BJ (cell line): ENCODE results near the gene APBA2. TPM values are rescaled to one million over a fixed set of nuclear protein-coding genes. Genes with fewer than 3 reads are reported as not detected.

Experiments
- CTCF ChIA-PET: fragments of 350-600 bp; formaldehyde crosslinking; extraction: SDS; loops from one replicate; lab custom pipeline; 2021; ENCODE audit warnings: antibody characterized with exemption, inconsistent platforms; lab: Yijun Ruan, JAX
- POLR2A ChIA-PET: fragments of 300-600 bp; sonication (Branson Sonifier 250); formaldehyde crosslinking; extraction: SDS; loops from one replicate; lab custom pipeline; 2021; ENCODE audit warnings: antibody characterized with exemption; lab: Charles Lee
- DNase-seq: peaks from one replicate; pipeline ENCODE4 v3.0.0-alpha.2; 2011; ENCODE audit warnings: low read depth
- H3K27me3 ChIP-seq: 2 replicates; pipeline ENCODE4 v1.6.0; 2011; ENCODE audit warnings: low read length; ENCODE audit not compliant: control insufficient read depth, insufficient read depth
- H3K36me3 ChIP-seq: 2 replicates; pipeline ENCODE4 v1.5.1; 2011; ENCODE audit warnings: low read length; ENCODE audit not compliant: control insufficient read depth, insufficient read depth
- H3K4me3 ChIP-seq: 2 replicates; pipeline ENCODE4 v1.5.1; 2011; ENCODE audit warnings: low read depth, mild to moderate bottlenecking, control low read depth, low read length
- polyA plus RNA-seq: library from polyadenylated mRNA; depleted of rRNA; stranded (reverse); fragments of >200 nt; gene quantifications from 2 replicates; pipeline ENCODE4 v1.2.3, GENCODE V29; 2011
- TF ChIP-seq, protein P1 (sequence below): IDR thresholded peaks from 2 replicates; pipeline ENCODE4 v1.5.1; 2011; ENCODE audit warnings: low read depth, mild to moderate bottlenecking, control low read depth, inconsistent platforms, low read length, moderate library complexity; ENCODE audit not compliant: insufficient read depth

Gene APBA2
- polyA plus RNA-seq, 1 experiment, result 15.1 TPM

DNA sequence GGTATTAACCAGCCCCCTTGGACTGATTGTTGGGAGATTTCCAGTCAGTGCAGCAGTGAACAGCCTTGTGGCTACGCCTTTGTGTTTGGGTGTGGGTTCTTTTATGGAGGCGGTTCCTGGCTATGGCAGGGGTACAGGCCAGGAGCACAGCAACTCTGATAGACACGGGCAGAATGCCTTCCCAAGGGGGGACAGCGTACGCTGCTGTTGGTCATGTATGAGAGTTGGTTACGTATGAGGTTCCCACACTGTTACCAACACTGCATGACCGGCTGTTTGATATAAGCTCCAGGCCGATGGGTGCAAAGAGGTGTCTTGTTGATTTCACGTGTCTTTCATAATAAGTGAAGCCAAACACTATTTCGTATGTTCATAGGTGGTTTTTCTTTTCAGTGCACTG, 196.0 kb downstream of the APBA2 start:
- Histone ChIP-seq H3K36me3 (no peaks in the 10 kb centered on the region), H3K4me3 (no peak overlapping the region), H3K27me3 (no peaks in the 10 kb centered on the region)
- CTCF ChIA-PET, result interaction anchor here (4.1 to 5.0 kb wide), 2 partner anchors 10 to 20 kb away, joined by 19 to 23 read pairs; no protein-coding TSS in a partner anchor
- no peak for DNase-seq
- POLR2A ChIA-PET, result no interaction called here
- TF ChIP-seq, protein P1, sequence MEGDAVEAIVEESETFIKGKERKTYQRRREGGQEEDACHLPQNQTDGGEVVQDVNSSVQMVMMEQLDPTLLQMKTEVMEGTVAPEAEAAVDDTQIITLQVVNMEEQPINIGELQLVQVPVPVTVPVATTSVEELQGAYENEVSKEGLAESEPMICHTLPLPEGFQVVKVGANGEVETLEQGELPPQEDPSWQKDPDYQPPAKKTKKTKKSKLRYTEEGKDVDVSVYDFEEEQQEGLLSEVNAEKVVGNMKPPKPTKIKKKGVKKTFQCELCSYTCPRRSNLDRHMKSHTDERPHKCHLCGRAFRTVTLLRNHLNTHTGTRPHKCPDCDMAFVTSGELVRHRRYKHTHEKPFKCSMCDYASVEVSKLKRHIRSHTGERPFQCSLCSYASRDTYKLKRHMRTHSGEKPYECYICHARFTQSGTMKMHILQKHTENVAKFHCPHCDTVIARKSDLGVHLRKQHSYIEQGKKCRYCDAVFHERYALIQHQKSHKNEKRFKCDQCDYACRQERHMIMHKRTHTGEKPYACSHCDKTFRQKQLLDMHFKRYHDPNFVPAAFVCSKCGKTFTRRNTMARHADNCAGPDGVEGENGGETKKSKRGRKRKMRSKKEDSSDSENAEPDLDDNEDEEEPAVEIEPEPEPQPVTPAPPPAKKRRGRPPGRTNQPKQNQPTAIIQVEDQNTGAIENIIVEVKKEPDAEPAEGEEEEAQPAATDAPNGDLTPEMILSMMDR, result no peak

DNA sequence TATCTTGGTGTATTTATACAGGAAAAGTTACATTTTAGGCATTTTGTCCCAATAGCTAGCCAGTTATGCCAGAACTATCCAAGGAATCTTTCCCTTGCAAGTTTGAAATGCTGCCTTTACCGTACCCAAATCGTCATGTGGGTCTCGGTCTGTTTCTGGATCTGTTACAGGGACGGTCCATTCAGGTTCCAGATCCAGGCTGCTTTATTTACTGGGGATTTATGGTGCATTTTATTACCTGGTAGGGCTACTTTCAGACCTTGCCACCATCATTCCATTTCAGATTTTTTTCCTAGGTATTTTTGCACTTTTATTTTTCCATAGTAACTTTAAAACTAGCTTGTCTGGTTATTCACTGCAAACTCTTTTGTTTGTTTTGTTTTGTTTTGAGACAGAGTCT, 197.4 kb downstream of the APBA2 start:
- TF ChIP-seq, protein P1, result no peak
- Histone ChIP-seq H3K36me3 (no peaks in the 10 kb centered on the region), H3K4me3 (no peak overlapping the region), H3K27me3 (no peaks in the 10 kb centered on the region)
- DNase-seq, result no peak
- ChIA-PET POLR2A (no interaction called here), CTCF (interaction anchor here (1.1 to 5.0 kb wide), 4 partner anchors 9 to 20 kb away, joined by 3 to 23 read pairs (median 12); no protein-coding TSS in a partner anchor)

DNA sequence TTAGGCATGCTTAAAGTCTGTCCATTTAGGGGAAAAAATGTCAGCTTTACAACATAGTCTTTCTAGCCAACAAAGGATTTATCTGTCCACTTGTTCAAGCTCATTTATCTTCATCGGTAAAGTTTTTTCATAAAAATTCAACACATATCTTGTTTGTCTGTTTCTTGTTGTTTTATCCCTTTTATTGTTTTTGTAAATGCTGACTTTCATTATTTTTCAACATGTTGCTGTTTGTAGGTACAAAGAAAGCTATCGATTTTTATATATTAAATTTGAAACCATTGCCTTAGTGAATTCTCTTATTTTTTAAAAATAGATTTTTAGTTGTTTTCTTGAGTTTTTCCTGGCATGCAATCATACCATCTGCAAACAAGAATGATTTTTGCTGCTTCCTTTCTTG, 198.1 kb downstream of the APBA2 start:
- POLR2A ChIA-PET, result interaction anchor here (0.6 kb wide), 1 partner anchor 10 kb away, joined by 3 read pairs; no protein-coding TSS in a partner anchor
- H3K36me3 ChIP-seq, result no peaks in the 10 kb centered on the region
- DNase-seq, result no peak
- no peaks in the 10 kb centered on the region for H3K27me3 ChIP-seq
- TF ChIP-seq, protein P1, result no peak
- CTCF ChIA-PET, result interaction anchor here (1.1 to 4.1 kb wide), 3 partner anchors 13 to 20 kb away, joined by 3 to 19 read pairs (median 5); no protein-coding TSS in a partner anchor
- H3K4me3 ChIP-seq, result no peak overlapping the region

DNA sequence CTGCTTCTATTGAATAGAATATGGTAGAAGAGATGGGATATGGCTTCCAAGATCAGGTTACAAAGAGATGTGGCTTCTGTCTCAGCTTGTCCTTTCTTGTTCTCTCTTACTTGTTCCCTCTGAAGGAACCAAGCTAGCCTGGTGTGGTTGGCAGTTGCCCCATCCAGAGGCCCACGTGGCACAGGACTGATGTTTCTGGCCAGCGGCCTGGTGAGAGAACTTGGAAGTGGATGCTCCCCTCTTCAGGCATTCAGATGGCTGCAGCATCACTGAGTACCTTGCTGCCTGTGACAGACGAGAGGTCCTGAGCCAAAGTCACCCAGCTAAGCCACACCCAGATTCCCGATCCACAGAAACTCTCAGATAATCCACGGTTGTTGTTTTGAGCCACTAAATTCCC, 200.2 kb downstream of the APBA2 start:
- H3K27me3 ChIP-seq, result no peaks in the 10 kb centered on the region
- H3K36me3 ChIP-seq, result no peaks in the 10 kb centered on the region
- no peak overlapping the region for H3K4me3 ChIP-seq
- no peak for DNase-seq
- TF ChIP-seq, protein P1, result no peak
- ChIA-PET POLR2A (no interaction called here), CTCF (interaction anchor here (1.6 kb wide), 1 partner anchor 16 kb away, joined by 5 read pairs; no protein-coding TSS in a partner anchor)

DNA sequence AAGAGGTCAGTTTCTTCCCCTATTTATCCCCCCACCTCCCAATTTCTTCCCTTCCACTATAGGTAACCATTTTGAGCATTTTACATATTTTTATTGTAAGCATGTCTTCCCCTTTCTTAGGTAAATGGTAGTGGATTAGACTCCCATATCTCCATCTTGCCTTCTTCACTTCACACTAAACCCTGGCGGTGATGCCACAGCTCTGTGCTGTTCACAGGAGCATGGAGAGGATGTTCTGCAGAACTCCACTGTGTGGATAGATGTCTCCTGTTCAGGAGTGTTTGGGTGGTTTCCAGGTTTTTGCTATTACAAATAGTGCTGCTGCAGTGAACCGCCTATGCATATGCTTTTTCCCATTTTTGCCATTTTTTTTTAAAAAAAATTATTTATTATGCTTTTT, 201.1 kb downstream of the APBA2 start:
- Histone ChIP-seq H3K4me3 (no peak overlapping the region), H3K36me3 (no peaks in the 10 kb centered on the region), H3K27me3 (no peaks in the 10 kb centered on the region)
- no peak for DNase-seq
- ChIA-PET CTCF (interaction anchor here (0.6 to 8.2 kb wide), 2 partner anchors 17 to 109 kb away, joined by 3 to 78 read pairs; no protein-coding TSS in a partner anchor), POLR2A (no interaction called here)
- TF ChIP-seq, protein P1, result no peak
